Testis (tissue), 3 donors: ENCODE results near the gene NANOS3. TPM values are rescaled to one million over a fixed set of nuclear protein-coding genes. Genes with fewer than 3 reads are reported as not detected.

Experiments
- DNase-seq: peaks from one replicate; pipeline ENCODE4 v3.0.0-alpha.2; 2019
- H3K27ac ChIP-seq, 2 donors: fragments of 200-600 bp; sonication (generic); one replicate each; pipeline ENCODE4 v1.5.1; 2019
- H3K27me3 ChIP-seq: fragments of 200-600 bp; sonication (generic); one replicate; pipeline ENCODE4 v1.5.1; 2019
- H3K36me3 ChIP-seq: fragments of 200-600 bp; sonication (generic); one replicate; pipeline ENCODE4 v1.5.1; 2017; ENCODE audit warnings: low read depth; ENCODE audit errors: missing control alignments
- H3K4me1 ChIP-seq: fragments of 200-600 bp; sonication (generic); one replicate; pipeline ENCODE4 v1.5.1; 2019
- H3K4me3 ChIP-seq, 2 donors: fragments of 200-600 bp; sonication (generic); one replicate each; pipeline ENCODE4 v1.5.1; 2017 to 2019
- H3K9me3 ChIP-seq: fragments of 200-600 bp; sonication (generic); one replicate; pipeline ENCODE4 v1.5.1; 2017
- POLR2A ChIP-seq: fragments of 450-650 bp; IDR thresholded peaks from one replicate; pipeline ENCODE4 v1.6.1; 2017; ENCODE audit warnings: antibody characterized with exemption, mild to moderate bottlenecking, moderate library complexity
- WGBS, 2 donors: methylation state at CpG; one replicate each; pipeline ENCODE4 v1.1.5; 2018; 5-methylcytosine and 5-hydroxymethylcytosine counted together
- intact Hi-C: fragments of 100-400 bp; cut with DNase I; formaldehyde crosslinking; loops from one replicate; pipeline ENCODE4 v1.15.1; 2023; ENCODE audit warnings: low total_unique reads
- polyA plus RNA-seq: library from polyadenylated mRNA; stranded (reverse); fragments of 350-450 nt; fragmentation: Illumina TruSeq; extraction: RNeasy Lipid Tissue Mini Kit (QIAGEN cat#74804); gene quantifications from one replicate; pipeline ENCODE4 v1.2.3, GENCODE V29; 2014; ENCODE audit warnings: low read depth, low replicate concordance; ENCODE audit not compliant: insufficient read depth
- total RNA-seq, 2 donors: library from RNA; depleted of rRNA; stranded (reverse); fragments of >200 nt; gene quantifications; one replicate each; pipeline ENCODE4 v1.2.3, GENCODE V29; 2016
- TF ChIP-seq, protein P1 (sequence below), 3 experiments: fragments of 450-650 bp in 2 of 3; fragments of 200-600 bp in 1 of 3; sonication (generic) in 1 of 3; IDR thresholded peaks; one replicate each; pipeline ENCODE4 v1.5.1; 2016 to 2019; ENCODE audit warnings: antibody characterized with exemption in 3 of 3, mild to moderate bottlenecking in 2 of 3, moderate library complexity in 1 of 3

NANOS3 gene
- total and polyA plus RNA-seq, 3 donors from 2014 or later: 9.3 to 18.6 (median 14.5) TPM

DNA sequence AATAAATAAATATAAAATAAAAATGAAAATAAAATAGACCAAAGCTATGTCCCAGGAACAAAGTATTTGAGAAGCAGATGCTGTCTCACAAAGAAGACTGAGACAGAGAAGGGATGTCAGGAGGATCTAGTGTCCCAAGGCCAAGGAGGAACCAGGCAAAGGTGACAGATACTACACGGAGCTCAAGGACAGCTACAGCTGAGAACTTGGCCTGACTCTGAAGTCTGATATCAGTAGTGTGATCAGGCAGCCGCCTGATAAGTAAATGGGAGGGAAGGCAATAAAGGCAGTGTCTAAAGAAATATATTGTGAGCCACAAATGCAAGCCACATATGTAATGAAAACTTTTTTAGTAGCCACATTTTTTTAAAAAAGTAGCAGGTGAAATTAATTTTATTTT lies 20.4 kb upstream of the NANOS3 start:
- no peak overlapping the region for H3K27ac ChIP-seq
- no peak for DNase-seq
- H3K27me3 ChIP-seq: no peaks in the 10 kb centered on the region
- H3K9me3 ChIP-seq: no peaks in the 10 kb centered on the region
- H3K4me1 ChIP-seq: peaks cover 3% of the 10 kb centered on the region
- no peak overlapping the region for H3K4me3 ChIP-seq
- intact Hi-C loops: no loop called here
- 43 to 52% methylated on average over 2 of the region's 2 CpGs for WGBS, 2 donors
- TF ChIP-seq POLR2A: no peak
- TF ChIP-seq, protein P1, sequence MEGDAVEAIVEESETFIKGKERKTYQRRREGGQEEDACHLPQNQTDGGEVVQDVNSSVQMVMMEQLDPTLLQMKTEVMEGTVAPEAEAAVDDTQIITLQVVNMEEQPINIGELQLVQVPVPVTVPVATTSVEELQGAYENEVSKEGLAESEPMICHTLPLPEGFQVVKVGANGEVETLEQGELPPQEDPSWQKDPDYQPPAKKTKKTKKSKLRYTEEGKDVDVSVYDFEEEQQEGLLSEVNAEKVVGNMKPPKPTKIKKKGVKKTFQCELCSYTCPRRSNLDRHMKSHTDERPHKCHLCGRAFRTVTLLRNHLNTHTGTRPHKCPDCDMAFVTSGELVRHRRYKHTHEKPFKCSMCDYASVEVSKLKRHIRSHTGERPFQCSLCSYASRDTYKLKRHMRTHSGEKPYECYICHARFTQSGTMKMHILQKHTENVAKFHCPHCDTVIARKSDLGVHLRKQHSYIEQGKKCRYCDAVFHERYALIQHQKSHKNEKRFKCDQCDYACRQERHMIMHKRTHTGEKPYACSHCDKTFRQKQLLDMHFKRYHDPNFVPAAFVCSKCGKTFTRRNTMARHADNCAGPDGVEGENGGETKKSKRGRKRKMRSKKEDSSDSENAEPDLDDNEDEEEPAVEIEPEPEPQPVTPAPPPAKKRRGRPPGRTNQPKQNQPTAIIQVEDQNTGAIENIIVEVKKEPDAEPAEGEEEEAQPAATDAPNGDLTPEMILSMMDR (IDR thresholded peaks at IDR 0.05): no peak
- no peaks in the 10 kb centered on the region for H3K36me3 ChIP-seq

DNA sequence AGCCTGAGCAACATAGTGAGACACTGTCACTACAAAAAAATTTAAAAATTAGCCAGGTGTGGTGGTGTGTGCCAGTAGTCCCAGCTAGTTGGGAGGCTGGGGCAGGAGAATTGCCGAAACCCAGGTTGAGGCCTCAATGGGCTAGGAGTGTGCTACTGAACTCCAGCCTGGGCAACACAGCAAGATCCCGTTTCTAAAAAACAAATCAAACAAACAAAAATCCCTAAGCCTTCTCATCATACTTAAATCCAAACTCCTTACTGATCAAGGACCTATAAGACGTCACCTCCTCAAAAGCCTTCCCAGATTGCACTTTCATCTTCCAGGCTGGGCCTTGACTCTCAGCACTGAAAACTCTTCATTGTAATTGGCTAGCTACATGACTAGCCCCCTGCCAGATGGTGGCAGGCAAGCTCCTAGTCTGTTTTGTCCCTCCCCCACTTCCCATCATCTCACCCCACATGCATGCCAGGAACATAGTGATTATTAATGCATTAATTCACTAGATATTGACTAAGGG lies 17.5 kb upstream of the NANOS3 start:
- Histone ChIP-seq H3K9me3 (no peaks in the 10 kb centered on the region), H3K36me3 (no peaks in the 10 kb centered on the region), H3K4me3 (no peak overlapping the region), H3K27me3 (no peaks in the 10 kb centered on the region), H3K4me1 (peaks cover 7% of the 10 kb centered on the region), H3K27ac (no peak overlapping the region)
- intact Hi-C loops: no loop called here
- WGBS, 2 donors: 94 to 98% methylated on average over 3 of the region's 3 CpGs
- TF ChIP-seq, protein P1 (IDR thresholded peaks at IDR 0.05): no peak
- no peak for TF ChIP-seq POLR2A
- no peak for DNase-seq

DNA sequence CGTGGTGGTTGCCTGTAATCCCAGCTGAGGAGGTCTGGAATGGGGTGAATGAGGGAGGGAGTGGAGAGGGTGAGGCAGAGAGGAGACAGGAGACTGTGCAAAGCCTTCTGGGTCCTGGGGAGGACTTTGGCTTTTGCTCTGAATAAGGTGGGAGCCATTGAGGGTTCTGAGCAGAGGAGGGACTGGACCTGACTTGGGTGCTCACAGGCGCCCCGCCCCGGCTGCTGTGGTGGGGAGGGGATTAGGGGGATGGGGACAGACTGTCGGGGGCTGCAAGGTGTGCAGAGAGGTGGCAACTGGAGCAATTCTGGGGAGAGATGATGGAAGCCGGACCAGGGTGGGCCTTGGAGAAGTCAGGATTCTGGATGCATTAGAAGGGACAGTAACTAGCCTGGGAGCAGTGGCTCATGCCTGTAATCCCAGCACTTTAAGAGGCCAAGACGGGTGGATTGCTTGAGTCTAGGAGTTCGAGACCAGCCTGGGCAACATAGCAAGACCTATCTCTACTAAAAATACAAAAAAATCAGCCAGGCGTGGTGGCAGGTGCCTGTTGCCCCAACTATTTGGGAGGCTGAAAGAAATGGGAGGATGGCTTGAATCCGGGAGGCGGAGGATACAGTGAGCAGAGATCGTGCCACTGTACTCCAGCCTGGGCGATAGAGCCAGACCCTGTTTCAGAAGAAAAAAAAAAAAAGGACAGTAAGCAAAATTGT lies 16.1 kb upstream of the NANOS3 start:
- intact Hi-C loops: loop anchor here (10.0 kb wide), 1 partner anchor 76 kb away; no protein-coding TSS in a partner anchor
- Histone ChIP-seq H3K27me3 (no peaks in the 10 kb centered on the region), H3K9me3 (no peaks in the 10 kb centered on the region), H3K4me1 (peaks cover 7% of the 10 kb centered on the region), H3K27ac (peak overlapping the region in 1 of 2 donors; percentile 94), H3K36me3 (no peaks in the 10 kb centered on the region), H3K4me3 (peak overlapping the region in 1 of 2 donors; percentile 58)
- no peak for DNase-seq
- no peak for TF ChIP-seq POLR2A
- TF ChIP-seq, protein P1 (IDR thresholded peaks at IDR 0.05): no peak
- 73 to 78% methylated on average over 13 of the region's 13 CpGs for WGBS, 2 donors

DNA sequence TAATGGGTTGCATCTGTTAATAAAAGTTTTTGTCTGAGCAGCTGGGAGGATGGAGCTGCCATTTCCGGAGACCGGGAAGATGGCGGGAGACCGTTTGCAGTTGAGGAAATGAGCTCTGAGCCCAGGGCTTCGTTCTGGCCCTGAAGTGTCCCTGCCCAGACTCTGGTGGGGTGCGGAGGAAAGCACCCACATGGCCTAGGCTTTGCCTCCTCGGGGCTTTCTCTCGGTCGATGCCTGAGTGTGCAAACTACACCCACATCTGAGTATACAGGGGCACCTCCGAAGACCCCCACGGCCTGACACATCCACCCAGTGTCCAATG lies 15.6 kb upstream of the NANOS3 start:
- H3K4me3 ChIP-seq: peak overlapping the region in 1 of 2 donors; percentile 58
- peaks cover 10% of the 10 kb centered on the region for H3K4me1 ChIP-seq

More for the DNA sequence above, 15.6 kb upstream of the NANOS3 start:
- intact Hi-C loops: loop anchor here (10.0 kb wide), 1 partner anchor 77 kb away; no protein-coding TSS in a partner anchor
- Histone ChIP-seq H3K36me3 (no peaks in the 10 kb centered on the region), H3K9me3 (no peaks in the 10 kb centered on the region), H3K27me3 (no peaks in the 10 kb centered on the region), H3K27ac (peak overlapping the region; percentile 74 to 94)
- 19 to 24% methylated on average over 5 to 11 of the region's 11 CpGs for WGBS, 2 donors
- DNase-seq: no peak
- no peak for TF ChIP-seq POLR2A
- TF ChIP-seq, protein P1 (IDR thresholded peaks at IDR 0.05): no peak
